ENCODE measurements around the gene RNF186.

The RNF186 gene

DNA sequence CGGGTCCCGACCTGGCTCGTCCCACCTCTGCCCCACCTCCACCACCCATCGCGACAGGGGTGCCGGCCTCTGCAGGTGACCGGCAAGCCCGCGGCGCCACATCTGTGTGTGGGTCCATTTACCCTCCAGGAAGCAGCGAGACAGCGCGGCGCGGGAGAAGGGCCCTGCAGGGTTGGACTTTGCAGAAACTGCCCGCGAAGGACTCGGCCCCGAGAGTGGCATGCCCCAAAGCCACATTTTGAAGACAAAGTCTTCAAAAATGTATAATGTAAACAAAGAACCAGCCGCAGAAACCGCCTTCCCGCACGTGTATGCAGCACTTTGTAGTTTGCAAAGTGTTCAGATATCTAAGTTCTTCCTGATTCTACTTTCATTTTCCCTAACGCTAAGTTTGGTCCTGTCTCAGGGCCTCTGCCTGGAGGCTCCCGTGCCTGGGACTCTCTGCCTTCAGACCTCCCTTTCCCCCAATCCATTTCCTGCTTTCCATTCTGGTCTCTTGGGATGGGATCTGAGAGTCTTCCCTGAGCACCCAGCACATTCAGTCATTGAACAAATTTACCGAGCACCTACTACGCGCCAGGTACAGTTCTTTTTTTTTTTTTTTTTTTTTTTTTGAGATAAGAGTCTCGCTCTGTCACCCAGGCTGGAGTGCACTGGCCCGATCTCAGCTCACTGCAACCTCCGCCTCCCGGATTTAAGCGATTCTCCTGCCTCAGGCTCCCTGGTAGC lies 14.8 kb downstream of the RNF186 start:
- no peak for TF ChIP-seq FOXP2 (optimal IDR thresholded peaks at IDR 0.05; ENCODE audit: borderline replicate concordance, extremely low read depth, extremely low read length, insufficient read depth)
- TF ChIP-seq SIN3A (IDR thresholded peaks at IDR 0.05; ENCODE audit: borderline replicate concordance, insufficient read depth, low read length), result no peak
- no peak for TF ChIP-seq POLR2AphosphoS5 (IDR thresholded peaks at IDR 0.05; ENCODE audit: low read depth, low read length)
- TF ChIP-seq TAF1 (IDR thresholded peaks at IDR 0.05; ENCODE audit: borderline replicate concordance, insufficient read depth, low read length), result no peak
- TF ChIP-seq REST (IDR thresholded peaks at IDR 0.05; ENCODE audit: insufficient read depth in 1 of 2, low read depth in 2 of 2, low read length in 2 of 2), result no peak

GRCh38 chr1:19799230-19800075 lies 15.6 kb downstream of the RNF186 start, which contains the start of gene TMCO4:
Gene TMCO4, minus strand, starts transcription at chr1:19799916. Its CDS starts 19,158 bp downstream, at chr1:19780758.
- TF ChIP-seq FOXP2 (optimal IDR thresholded peaks at IDR 0.05; ENCODE audit: borderline replicate concordance, extremely low read depth, extremely low read length, insufficient read depth), result no peak
- TF ChIP-seq SIN3A (IDR thresholded peaks at IDR 0.05; ENCODE audit: borderline replicate concordance, insufficient read depth, low read length), result no peak
- no peak for TF ChIP-seq REST (IDR thresholded peaks at IDR 0.05; ENCODE audit: insufficient read depth in 1 of 2, low read depth in 2 of 2, low read length in 2 of 2)
- no peak for TF ChIP-seq TAF1 (IDR thresholded peaks at IDR 0.05; ENCODE audit: borderline replicate concordance, insufficient read depth, low read length)
- TF ChIP-seq POLR2AphosphoS5 (IDR thresholded peaks at IDR 0.05; ENCODE audit: low read depth, low read length), result no peak

- TF ChIP-seq POLR2AphosphoS5 (IDR thresholded peaks at IDR 0.05; ENCODE audit: low read depth, low read length), result no peak
- no peak for TF ChIP-seq SIN3A (IDR thresholded peaks at IDR 0.05; ENCODE audit: borderline replicate concordance, insufficient read depth, low read length)
- TF ChIP-seq REST (IDR thresholded peaks at IDR 0.05; ENCODE audit: insufficient read depth in 1 of 2, low read depth in 2 of 2, low read length in 2 of 2), result no peak
- TF ChIP-seq FOXP2 (optimal IDR thresholded peaks at IDR 0.05; ENCODE audit: borderline replicate concordance, extremely low read depth, extremely low read length, insufficient read depth), result no peak
- TF ChIP-seq TAF1 (IDR thresholded peaks at IDR 0.05; ENCODE audit: borderline replicate concordance, insufficient read depth, low read length), result no peak
These were observed 16.4 kb downstream of the RNF186 start for GRCh38 chr1:19798486-19799229.

- TF ChIP-seq POLR2AphosphoS5 (IDR thresholded peaks at IDR 0.05; ENCODE audit: low read depth, low read length) (no peak), REST (IDR thresholded peaks at IDR 0.05; ENCODE audit: insufficient read depth in 1 of 2, low read depth in 2 of 2, low read length in 2 of 2) (no peak), TAF1 (IDR thresholded peaks at IDR 0.05; ENCODE audit: borderline replicate concordance, insufficient read depth, low read length) (no peak)
These were observed 17.3 kb downstream of the RNF186 start for GRCh38 chr1:19797827-19798226.
